Stimulated activated memory B cell treated with anti-CD40 and anti-IgM and Interleukin-4, amounts not matched to agents 10 μg/mL and 1 μg/mL and 100 μg/mL, for 72 hours (primary cell): ENCODE data around the gene MYO18B.
"Not testable (repeated sequence)": the region's sequence is repeated elsewhere in the genome, so short reads cannot be mapped to it uniquely, and the experiment has no call there.

Experiments
- ATAC-seq: fragments of 150-1000 bp; cut with Tn5 transposase; 2 replicates; pipeline ENCODE4 v1.10.0; 2021
- H3K27ac Mint-ChIP-seq: one replicate; pipeline ENCODE4 v1.8.0; 2022; ENCODE audit warnings: mild to moderate bottlenecking, mixed read lengths
- H3K27me3 Mint-ChIP-seq: one replicate; pipeline ENCODE4 v1.8.0; 2022; ENCODE audit warnings: mixed read lengths
- H3K36me3 Mint-ChIP-seq: one replicate; pipeline ENCODE4 v1.8.0; 2022; ENCODE audit warnings: mixed read lengths
- H3K4me1 Mint-ChIP-seq: one replicate; pipeline ENCODE4 v1.8.0; 2022; ENCODE audit warnings: mixed read lengths
- H3K4me3 Mint-ChIP-seq: one replicate; pipeline ENCODE4 v1.8.0; 2022; ENCODE audit warnings: mild to moderate bottlenecking, moderate library complexity, mixed read lengths
- H3K9me3 Mint-ChIP-seq: one replicate; pipeline ENCODE4 v1.8.0; 2022; ENCODE audit warnings: mixed read lengths

The MYO18B gene

GRCh38 chr22:25970999-25971811, 229.2 kb downstream of the MYO18B start:
- H3K27ac Mint-ChIP-seq: no peak overlapping the region
- H3K4me3 Mint-ChIP-seq: no peak overlapping the region
- no peak for ATAC-seq
- no peaks in the 10 kb centered on the region for H3K4me1 Mint-ChIP-seq
- H3K36me3 Mint-ChIP-seq: no peaks in the 10 kb centered on the region
- H3K9me3 Mint-ChIP-seq: no peaks in the 10 kb centered on the region
- peaks cover 23% of the 10 kb centered on the region for H3K27me3 Mint-ChIP-seq

GRCh38 chr22:25972397-25972796, 230.4 kb downstream of the MYO18B start:
- Mint-ChIP-seq H3K27me3 (peaks cover 11% of the 10 kb centered on the region), H3K27ac (no peak overlapping the region), H3K9me3 (no peaks in the 10 kb centered on the region), H3K36me3 (no peaks in the 10 kb centered on the region), H3K4me3 (no peak overlapping the region), H3K4me1 (no peaks in the 10 kb centered on the region)
- no peak for ATAC-seq

GRCh38 chr22:25976356-25976755, 234.4 kb downstream of the MYO18B start:
- no peak for ATAC-seq
- H3K27me3 Mint-ChIP-seq: peaks cover 9% of the 10 kb centered on the region

DNA sequence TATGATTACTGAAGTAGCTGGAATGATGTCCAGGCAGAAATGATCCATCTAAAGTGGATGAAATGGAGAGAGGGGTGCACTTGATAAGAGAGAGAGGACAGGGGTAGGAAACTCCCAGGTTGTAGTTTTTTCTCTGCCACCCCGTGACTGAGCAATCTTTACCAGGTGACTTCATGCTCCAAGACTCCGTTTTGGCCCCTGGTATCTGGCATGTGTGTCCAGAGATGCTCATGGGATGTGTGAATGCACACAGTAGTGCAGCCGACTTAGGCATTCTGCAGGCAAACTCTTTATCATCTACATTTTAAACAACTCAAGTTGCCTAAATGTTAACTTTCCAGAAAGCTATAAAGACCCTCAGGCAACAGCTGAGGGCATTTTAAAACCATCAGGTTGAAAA, 238.0 kb downstream of the MYO18B start:
- Mint-ChIP-seq H3K27ac (no peak overlapping the region), H3K36me3 (no peaks in the 10 kb centered on the region), H3K4me3 (no peak overlapping the region), H3K4me1 (no peaks in the 10 kb centered on the region), H3K9me3 (peaks cover 3% of the 10 kb centered on the region), H3K27me3 (peaks cover 5% of the 10 kb centered on the region)
- no peak for ATAC-seq

More at GRCh38 chr22:25976356-25976755, 234.4 kb downstream of the MYO18B start:
- Mint-ChIP-seq H3K4me1 (no peaks in the 10 kb centered on the region), H3K36me3 (no peaks in the 10 kb centered on the region), H3K27ac (no peak overlapping the region), H3K4me3 (no peak overlapping the region), H3K9me3 (no peaks in the 10 kb centered on the region)

DNA sequence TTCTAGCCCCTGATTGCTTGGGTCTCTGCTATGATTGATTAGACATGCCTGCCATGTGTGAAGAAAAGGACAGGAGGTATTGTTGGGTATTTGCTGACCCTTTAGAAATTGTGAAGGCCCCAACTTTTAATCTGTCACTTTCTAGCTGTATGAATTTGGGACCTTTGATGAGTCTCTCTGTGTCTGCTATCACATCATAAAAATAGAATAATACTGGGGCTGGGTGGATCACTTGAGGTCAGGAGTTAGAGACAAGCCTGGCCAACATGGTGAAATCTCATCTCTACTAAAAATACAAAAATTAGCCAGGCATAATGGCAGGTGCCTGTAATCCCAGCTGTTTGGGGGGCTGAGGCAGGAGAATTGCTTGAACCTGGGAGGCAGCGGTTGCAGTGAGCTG, 242.9 kb downstream of the MYO18B start:
- not testable (repeated sequence) for H3K27ac Mint-ChIP-seq, ATAC-seq, H3K9me3 Mint-ChIP-seq, H3K4me3 Mint-ChIP-seq, H3K4me1 Mint-ChIP-seq, H3K36me3 Mint-ChIP-seq
- H3K27me3 Mint-ChIP-seq: peaks cover 12% of the 10 kb centered on the region

DNA sequence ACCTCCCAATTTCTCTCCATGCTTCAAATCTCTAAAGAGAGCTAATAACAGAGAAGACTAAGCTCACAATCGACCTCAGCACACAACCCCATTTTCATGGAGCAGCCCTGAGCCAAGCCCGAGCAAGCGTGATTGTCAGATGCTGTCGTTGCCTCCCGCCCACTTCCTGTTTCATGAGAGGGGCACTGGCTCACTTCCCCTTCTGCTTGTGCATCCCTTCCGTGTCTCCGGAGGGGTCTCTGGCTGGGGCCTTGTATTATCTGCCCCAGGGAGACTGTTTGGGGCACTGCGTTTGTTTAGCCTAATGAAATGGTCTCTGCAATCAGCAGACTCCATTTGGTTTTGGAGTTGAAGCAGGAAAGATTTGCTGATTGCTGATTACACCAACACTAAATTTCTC, 246.0 kb downstream of the MYO18B start:
- ATAC-seq: no peak
- Mint-ChIP-seq H3K36me3 (no peaks in the 10 kb centered on the region), H3K27ac (no peak overlapping the region), H3K4me1 (peaks cover 8% of the 10 kb centered on the region), H3K27me3 (peaks cover 12% of the 10 kb centered on the region), H3K9me3 (no peaks in the 10 kb centered on the region), H3K4me3 (no peak overlapping the region)

DNA sequence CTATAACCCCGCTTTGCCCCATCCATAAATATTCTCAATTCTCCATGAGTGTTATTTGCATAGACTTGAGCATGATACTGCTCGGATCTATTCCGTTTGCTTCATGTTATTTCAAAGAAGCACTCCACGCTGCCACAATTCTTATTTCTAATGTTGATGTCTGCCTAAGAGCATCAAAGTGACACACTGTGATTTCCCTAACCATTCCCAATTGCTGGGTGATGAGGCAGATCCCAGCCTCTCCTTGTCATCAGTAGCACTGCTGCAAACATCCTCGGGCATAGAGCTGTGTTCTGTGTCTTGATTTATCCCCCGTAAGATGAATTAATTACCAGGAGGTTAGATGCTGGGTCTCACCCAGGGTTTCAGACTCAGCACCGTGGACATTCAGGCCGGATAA, 249.0 kb downstream of the MYO18B start:
- Mint-ChIP-seq H3K9me3 (no peaks in the 10 kb centered on the region), H3K27me3 (peaks cover 8% of the 10 kb centered on the region)
- ATAC-seq: no peak

GRCh38 chr22:25992331-25992730, 250.3 kb downstream of the MYO18B start:
- no peak for ATAC-seq
- H3K9me3 Mint-ChIP-seq: peaks cover 4% of the 10 kb centered on the region
- no peak overlapping the region for H3K4me3 Mint-ChIP-seq
- H3K4me1 Mint-ChIP-seq: peaks cover 17% of the 10 kb centered on the region
- no peaks in the 10 kb centered on the region for H3K36me3 Mint-ChIP-seq
- no peak overlapping the region for H3K27ac Mint-ChIP-seq
- peaks cover 8% of the 10 kb centered on the region for H3K27me3 Mint-ChIP-seq

More for the DNA sequence above, 249.0 kb downstream of the MYO18B start:
- Mint-ChIP-seq H3K4me3 (no peak overlapping the region), H3K27ac (no peak overlapping the region), H3K36me3 (no peaks in the 10 kb centered on the region), H3K4me1 (peaks cover 8% of the 10 kb centered on the region)

DNA sequence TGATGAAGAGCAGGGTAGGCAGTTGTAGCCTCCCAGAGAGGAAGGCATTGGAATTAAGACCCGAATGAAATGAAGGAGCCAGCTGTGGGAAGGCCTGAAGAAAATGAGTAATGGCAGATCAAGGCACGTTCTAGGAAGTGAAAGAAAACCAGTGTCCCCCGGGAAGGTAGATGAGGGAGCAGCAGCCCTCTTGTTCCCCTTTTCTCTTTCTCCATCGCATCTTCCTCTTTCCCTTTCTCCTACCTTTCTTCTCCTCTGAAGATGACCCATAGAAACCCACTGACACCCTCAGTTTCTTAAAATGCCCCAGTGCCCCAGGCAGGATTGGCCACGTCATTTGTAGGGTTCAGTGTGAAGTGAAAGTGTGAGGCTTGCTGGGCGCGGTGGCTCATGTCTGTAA, 254.7 kb downstream of the MYO18B start:
- Mint-ChIP-seq H3K4me1 (peaks cover 10% of the 10 kb centered on the region), H3K27me3 (peaks cover 8% of the 10 kb centered on the region), H3K4me3 (no peak overlapping the region), H3K27ac (no peak overlapping the region), H3K36me3 (no peaks in the 10 kb centered on the region), H3K9me3 (peaks cover 4% of the 10 kb centered on the region)
- no peak for ATAC-seq

- H3K9me3 Mint-ChIP-seq: peaks cover 4% of the 10 kb centered on the region
- no peak overlapping the region for H3K27ac Mint-ChIP-seq
- H3K4me1 Mint-ChIP-seq: peaks cover 10% of the 10 kb centered on the region
- no peaks in the 10 kb centered on the region for H3K36me3 Mint-ChIP-seq
- peaks cover 8% of the 10 kb centered on the region for H3K27me3 Mint-ChIP-seq
- no peak for ATAC-seq
- no peak overlapping the region for H3K4me3 Mint-ChIP-seq
Observed at GRCh38 chr22:25997886-25998775, 256.1 kb downstream of the MYO18B start.

- H3K4me1 Mint-ChIP-seq: no peaks in the 10 kb centered on the region
- H3K4me3 Mint-ChIP-seq: no peak overlapping the region
- no peaks in the 10 kb centered on the region for H3K36me3 Mint-ChIP-seq
- no peak overlapping the region for H3K27ac Mint-ChIP-seq
- H3K27me3 Mint-ChIP-seq: no peaks in the 10 kb centered on the region
- no peaks in the 10 kb centered on the region for H3K9me3 Mint-ChIP-seq
- ATAC-seq: no peak
Observed at GRCh38 chr22:26002456-26002855, 260.5 kb downstream of the MYO18B start.

DNA sequence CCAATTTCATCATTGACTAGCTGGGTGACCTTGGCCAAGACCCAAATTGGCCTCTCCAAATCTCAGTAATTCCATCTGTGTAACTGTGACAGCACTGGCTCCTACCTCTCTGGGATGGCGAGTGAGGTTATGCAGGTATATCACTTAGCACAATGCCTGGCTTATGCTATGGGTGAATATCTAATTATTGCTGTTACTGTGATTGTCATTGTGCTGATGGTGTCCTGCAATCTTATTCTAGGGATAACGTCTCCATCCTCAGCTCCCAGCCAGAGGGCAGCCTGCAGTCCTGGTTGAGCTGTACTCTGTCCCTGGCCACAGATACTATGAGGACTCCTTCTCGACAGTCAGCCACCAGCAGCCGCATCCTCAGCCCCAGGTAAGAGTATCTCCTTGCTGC, 262.5 kb downstream of the MYO18B start:
- Mint-ChIP-seq H3K27ac (no peak overlapping the region), H3K36me3 (no peaks in the 10 kb centered on the region), H3K4me3 (no peak overlapping the region), H3K9me3 (no peaks in the 10 kb centered on the region), H3K27me3 (no peaks in the 10 kb centered on the region), H3K4me1 (no peaks in the 10 kb centered on the region)
- ATAC-seq: no peak

DNA sequence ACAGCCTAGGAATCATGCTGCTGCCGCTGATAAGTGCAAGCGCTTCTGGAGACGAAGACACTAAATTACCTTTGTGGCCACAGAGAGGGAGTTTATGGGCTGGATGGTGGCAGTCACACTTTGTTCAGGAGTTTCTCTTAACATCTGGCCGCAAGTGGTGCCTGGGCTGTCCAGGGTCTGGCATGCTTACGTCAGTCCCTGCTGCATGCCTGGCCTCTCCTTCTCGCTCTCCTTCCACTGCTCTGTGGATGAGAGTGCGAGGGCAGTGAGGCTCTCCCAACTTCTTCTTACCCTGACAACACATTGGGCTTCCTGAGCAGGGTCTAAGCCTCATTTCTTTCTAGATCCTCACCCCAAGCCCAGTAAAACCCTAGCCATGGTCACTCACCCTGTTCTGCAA, 266.6 kb downstream of the MYO18B start:
- peaks cover 9% of the 10 kb centered on the region for H3K27me3 Mint-ChIP-seq
- H3K4me1 Mint-ChIP-seq: no peaks in the 10 kb centered on the region
- no peak for ATAC-seq
- H3K4me3 Mint-ChIP-seq: no peak overlapping the region
- no peaks in the 10 kb centered on the region for H3K36me3 Mint-ChIP-seq
- no peaks in the 10 kb centered on the region for H3K9me3 Mint-ChIP-seq
- H3K27ac Mint-ChIP-seq: no peak overlapping the region

- no peaks in the 10 kb centered on the region for H3K36me3 Mint-ChIP-seq
- ATAC-seq: no peak
- no peaks in the 10 kb centered on the region for H3K27me3 Mint-ChIP-seq
- no peak overlapping the region for H3K27ac Mint-ChIP-seq
- H3K4me1 Mint-ChIP-seq: no peaks in the 10 kb centered on the region
- peaks cover 8% of the 10 kb centered on the region for H3K9me3 Mint-ChIP-seq
- H3K4me3 Mint-ChIP-seq: no peak overlapping the region
Observed at GRCh38 chr22:26016916-26017315, 274.9 kb downstream of the MYO18B start.

DNA sequence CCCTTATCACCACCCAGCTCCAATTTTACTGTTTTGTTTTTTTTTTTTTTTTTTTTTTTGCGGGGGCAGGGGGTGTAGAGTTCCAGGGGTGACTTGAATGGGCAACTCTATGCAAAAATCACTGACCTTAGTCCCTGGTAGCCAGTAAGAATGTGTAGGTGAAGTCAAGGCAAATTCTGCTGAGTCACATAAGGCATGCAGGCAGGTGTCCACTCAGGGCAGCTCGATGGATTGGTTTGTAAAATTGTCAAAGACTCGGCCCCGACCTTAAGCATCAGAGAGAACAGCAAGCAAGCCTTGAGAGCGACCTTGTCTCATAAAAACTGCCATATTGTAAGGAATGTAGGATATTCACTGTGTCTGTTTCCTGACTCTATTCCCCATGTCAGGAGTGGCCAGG, 275.9 kb downstream of the MYO18B start:
- no peaks in the 10 kb centered on the region for H3K36me3 Mint-ChIP-seq
- no peak overlapping the region for H3K27ac Mint-ChIP-seq
- H3K27me3 Mint-ChIP-seq: no peaks in the 10 kb centered on the region
- no peak for ATAC-seq
- H3K4me3 Mint-ChIP-seq: no peak overlapping the region
- no peaks in the 10 kb centered on the region for H3K4me1 Mint-ChIP-seq
- peaks cover 9% of the 10 kb centered on the region for H3K9me3 Mint-ChIP-seq

GRCh38 chr22:26019596-26019995, 277.6 kb downstream of the MYO18B start:
- Mint-ChIP-seq H3K27ac (no peak overlapping the region), H3K36me3 (no peaks in the 10 kb centered on the region), H3K9me3 (peaks cover 11% of the 10 kb centered on the region), H3K4me3 (no peak overlapping the region), H3K4me1 (no peaks in the 10 kb centered on the region), H3K27me3 (no peaks in the 10 kb centered on the region)
- ATAC-seq: no peak
